ENCODE data around the gene SYT14.
"Not testable (repeated sequence)": the region's sequence is repeated elsewhere in the genome, so short reads cannot be mapped to it uniquely, and the experiment has no call there.

The SYT14 gene

GRCh38 chr1:209937996-209938959 lies at the start of gene SYT14:
Gene SYT14 (plus strand): TSS chr1:209938217. CDS start chr1:209938265, 48 bp downstream.
- no peak for DNase-seq (ENCODE audit: low read depth)

- not testable (repeated sequence) for DNase-seq (ENCODE audit: low read depth)
These were observed 49.5 kb upstream of the SYT14 start for GRCh38 chr1:209888291-209889076.

DNA sequence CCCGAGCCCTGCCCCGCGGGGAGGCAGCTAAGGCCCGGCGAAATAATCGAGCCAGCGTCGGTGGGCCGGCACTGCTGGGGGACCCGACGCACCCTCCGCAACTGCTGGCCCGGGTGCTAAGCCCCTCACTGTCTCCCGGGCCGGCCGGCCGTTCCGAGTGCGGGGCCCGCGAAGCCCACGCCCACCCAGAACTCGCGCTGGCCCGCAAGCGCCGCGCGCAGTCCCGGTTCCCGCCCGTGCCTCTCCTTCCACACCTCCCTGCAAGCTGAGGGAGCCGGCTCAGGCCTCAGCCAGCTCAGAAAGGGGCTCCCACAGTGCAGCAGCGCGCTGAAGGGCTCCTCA lies 49.0 kb upstream of the SYT14 start:
- no peak for DNase-seq (ENCODE audit: low read depth)

DNA sequence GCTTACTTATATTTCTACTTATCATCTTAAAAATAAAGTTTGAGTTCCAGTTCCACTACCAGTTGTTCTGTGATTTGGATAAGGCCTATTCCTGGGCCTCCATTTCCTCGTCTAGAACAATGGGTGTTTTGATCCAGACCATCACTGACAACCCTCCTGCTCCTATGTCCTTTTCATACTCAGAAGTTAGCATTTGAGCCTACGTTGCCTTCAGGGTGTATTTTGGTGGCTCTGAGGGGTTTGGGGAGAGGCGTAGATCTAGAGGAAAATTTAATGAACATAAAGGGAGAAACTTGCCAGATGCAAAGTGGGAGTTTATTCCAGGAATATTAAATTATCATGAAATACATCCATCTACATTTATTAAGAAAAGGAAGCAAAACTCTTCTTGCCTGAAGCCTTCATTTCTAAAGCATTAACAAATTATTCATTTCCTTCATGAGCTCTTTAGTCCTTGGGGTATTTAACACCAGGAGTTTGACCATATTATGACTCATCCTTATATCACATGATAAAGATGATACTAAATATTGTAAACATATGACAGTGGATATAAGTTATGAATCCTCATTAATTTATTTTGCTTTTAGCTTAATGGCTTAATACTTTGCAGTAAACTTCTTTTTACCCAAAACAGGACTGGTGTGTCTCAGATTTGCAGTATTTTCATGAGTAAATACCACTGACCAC lies 47.2 kb upstream of the SYT14 start:
- no peak for DNase-seq (ENCODE audit: low read depth)

- DNase-seq (ENCODE audit: low read depth) = no peak
These were observed 44.3 kb upstream of the SYT14 start for GRCh38 chr1:209893751-209894150.

DNA sequence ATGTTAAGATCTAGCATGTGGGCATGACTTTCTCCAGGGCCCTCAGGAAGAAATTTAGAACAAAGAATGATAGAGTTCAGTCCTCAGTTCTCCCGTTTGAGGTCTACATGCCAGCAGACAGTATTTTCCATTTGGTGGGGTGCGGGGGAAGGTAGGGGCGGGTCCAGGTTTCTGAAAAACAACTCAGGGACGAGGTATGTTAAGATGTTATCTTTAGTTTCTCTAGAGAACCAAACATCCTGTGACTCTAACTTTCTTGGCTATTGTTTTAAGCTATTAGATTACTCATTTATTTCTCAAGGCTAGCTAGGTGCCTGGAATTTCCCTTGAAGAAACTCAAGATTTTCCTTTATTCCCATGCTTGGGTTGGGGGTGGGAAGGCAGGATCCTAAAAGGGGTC lies 42.3 kb upstream of the SYT14 start:
- no peak for DNase-seq (ENCODE audit: low read depth)

DNA sequence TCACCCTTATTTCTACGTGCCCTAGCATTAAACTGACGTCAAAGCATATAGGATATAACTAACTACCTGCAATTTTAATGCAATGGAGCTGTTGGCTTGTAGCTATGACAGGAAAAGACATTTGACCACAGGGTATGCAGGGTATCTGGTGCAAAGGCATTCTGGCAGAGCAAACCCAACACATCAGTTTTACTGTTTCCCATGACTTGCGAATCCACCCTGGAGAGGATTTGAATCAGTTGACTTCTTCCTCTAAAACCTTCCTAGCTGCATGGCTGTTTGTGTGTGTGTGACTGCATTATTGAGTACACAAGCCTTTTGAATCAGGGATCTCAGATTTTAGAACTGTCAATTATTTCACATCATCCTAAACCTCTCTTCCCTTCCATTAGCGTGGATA lies 41.7 kb upstream of the SYT14 start:
- DNase-seq (ENCODE audit: low read depth) = no peak

DNA sequence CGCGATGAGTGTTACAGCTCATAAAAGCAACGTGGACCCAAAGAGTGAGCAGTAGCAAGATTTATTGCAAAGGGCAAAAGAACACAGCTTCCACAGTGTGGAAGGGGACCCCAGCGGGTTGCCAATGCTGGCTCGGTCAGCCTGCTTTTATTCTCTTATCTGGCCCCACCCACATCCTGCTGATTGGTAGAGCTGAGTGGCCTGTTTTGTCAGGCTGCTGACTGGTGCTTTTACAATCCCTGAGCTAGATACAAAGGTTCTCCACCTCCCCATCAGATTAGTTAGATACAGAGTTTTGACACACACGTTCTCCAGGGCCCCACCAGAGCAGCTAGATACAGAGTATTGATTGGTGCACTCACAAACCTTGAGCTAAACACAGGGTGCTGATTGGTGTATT lies 39.7 kb upstream of the SYT14 start:
- DNase-seq (ENCODE audit: low read depth) = not testable (repeated sequence)

- not testable (repeated sequence) for DNase-seq (ENCODE audit: low read depth)
These were observed 39.2 kb upstream of the SYT14 start for GRCh38 chr1:209898851-209899250.

GRCh38 chr1:209899948-209900347 lies 38.1 kb upstream of the SYT14 start:
- DNase-seq (ENCODE audit: low read depth) = no peak

DNA sequence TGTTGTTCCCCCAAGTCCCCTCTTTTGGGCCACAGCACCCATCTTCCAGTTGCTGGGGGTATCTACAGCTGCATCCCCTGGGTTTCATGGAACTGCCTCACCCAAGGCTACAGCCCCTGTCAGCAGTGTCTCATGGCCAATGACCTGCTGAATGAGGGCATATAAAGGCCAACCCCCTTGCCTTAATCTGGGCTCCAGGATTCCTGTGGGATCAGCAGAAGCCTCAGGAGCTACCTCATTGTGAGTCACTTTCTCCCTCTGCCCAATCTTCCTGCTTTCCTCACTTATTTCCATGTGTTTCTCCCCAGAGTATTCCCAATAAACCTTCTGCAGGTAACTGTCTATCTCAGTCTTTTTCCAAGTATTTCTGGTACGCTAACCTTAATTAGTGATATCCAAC lies 37.3 kb upstream of the SYT14 start:
- DNase-seq (ENCODE audit: low read depth) = no peak

- no peak for DNase-seq (ENCODE audit: low read depth)
These were observed 36.8 kb upstream of the SYT14 start for GRCh38 chr1:209901211-209901610.

DNA sequence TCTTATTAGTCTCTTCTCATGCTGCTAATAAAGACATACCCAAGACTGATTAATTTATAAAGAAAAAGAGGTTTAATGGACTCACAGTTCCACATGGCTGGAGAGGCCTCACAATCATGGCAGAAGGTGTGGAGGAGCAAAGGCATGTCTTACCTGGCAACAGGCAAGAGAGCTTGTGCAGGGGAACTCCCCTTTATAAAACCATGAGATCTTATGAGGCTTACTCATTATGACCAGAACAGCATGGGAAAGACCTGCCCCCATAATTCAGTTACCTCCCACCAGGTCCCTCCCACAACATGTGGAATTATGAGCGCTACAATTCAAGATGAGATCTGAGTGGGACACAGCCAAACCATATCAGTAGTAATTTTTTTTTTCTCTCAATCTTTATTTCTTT lies 33.2 kb upstream of the SYT14 start:
- not testable (repeated sequence) for DNase-seq (ENCODE audit: low read depth)

DNA sequence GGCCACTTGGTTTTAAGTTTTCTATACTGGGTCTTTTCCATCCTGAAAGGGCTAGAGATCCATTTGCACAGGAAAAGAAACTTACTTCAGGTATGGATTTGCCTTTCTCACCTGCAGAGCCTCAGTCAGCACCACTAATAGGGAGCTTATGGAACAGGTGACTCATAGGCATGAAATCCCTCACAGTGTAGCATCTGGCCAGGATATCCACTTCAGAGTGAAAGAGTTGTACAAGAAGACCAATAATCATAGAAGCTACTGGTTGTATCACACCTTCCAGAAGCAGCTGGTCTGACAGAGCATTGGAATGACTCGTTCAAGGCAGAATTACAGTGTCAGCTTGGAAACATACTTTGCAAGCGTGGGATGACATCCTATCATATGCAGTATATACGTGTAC lies 26.3 kb upstream of the SYT14 start:
- no peak for DNase-seq (ENCODE audit: low read depth)

DNA sequence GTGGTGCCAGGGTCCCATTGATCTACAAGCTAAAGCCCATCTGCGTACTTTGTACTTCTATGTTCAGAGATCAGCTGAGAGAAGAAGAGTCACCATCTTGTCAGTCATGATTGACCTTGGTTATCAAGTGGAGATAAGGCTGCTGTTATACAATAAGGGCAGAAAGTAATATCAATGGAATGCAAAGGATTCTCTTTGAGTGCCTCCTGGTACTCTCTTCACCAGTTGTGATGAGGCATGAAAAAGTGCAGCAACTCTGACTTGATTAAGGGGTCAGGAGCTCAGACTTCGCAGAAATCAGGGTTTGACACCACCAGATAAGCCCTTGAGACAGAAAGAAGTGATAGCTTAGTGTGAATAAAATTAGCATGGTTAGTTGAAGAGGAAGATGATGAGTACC lies 25.7 kb upstream of the SYT14 start:
- no peak for DNase-seq (ENCODE audit: low read depth)

DNA sequence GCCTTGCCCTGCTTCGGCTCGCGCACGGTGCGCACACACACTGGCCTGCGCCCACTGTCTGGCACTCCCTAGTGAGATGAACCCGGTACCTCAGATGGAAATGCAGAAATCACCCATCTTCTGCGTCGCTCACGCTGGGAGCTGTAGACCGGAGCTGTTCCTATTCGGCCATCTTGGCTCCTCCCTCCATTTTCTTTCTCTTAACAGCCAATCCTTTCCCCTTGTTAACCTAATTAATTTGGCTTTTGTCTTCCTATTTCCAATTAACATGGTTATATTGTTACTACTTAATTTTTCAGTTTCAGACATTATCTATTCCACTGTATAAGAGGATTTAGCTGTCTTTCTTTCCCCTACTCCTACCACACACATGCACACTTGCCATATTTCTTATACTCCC lies 18.4 kb upstream of the SYT14 start:
- not testable (repeated sequence) for DNase-seq (ENCODE audit: low read depth)

GRCh38 chr1:209920844-209921243 lies 17.2 kb upstream of the SYT14 start:
- no peak for DNase-seq (ENCODE audit: low read depth)

- DNase-seq (ENCODE audit: low read depth) = no peak
These were observed 13.6 kb upstream of the SYT14 start for GRCh38 chr1:209924390-209924789.

DNA sequence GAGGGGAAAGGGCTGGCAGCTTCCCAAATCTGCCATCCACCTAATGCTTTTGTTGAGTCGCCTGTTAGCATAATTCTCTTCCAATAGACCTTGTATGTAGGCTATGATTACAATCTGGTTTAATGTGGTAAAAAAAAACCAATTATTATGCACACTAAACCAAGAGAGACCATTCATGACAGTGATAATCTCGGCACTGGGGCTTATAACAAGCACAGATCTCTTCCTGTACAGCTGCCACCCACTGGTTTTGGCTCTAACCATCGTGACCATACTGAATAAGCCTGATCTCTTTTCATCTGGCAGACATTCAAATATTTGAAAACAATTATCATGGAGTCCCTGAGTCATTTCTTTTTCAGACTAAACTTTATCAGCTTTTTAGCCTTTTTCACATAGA lies 12.0 kb upstream of the SYT14 start:
- DNase-seq (ENCODE audit: low read depth) = no peak

GRCh38 chr1:209927466-209927865 lies 10.6 kb upstream of the SYT14 start:
- DNase-seq (ENCODE audit: low read depth) = no peak

- DNase-seq (ENCODE audit: low read depth) = no peak
These were observed 8.3 kb upstream of the SYT14 start for GRCh38 chr1:209929751-209930150.

GRCh38 chr1:209931141-209931540 lies 6.9 kb upstream of the SYT14 start:
- no peak for DNase-seq (ENCODE audit: low read depth)

- no peak for DNase-seq (ENCODE audit: low read depth)
These were observed 1.9 kb upstream of the SYT14 start for GRCh38 chr1:209936125-209936524.
